Stimulated activated CD4-positive, alpha-beta T cell treated with anti-CD3 and anti-CD28 coated beads, Interleukin-15, amount 100 ng/mL, for 1 hour (primary cell): ENCODE measurements around the gene PTPRN2.

Experiments
- DNase-seq, 2 donors: peaks; one replicate each; pipeline ENCODE4 v3.0.0-alpha.2; 2020; ENCODE audit warnings: low read depth in 1 of 2, low spot score in 1 of 2

PTPRN2 gene

DNA sequence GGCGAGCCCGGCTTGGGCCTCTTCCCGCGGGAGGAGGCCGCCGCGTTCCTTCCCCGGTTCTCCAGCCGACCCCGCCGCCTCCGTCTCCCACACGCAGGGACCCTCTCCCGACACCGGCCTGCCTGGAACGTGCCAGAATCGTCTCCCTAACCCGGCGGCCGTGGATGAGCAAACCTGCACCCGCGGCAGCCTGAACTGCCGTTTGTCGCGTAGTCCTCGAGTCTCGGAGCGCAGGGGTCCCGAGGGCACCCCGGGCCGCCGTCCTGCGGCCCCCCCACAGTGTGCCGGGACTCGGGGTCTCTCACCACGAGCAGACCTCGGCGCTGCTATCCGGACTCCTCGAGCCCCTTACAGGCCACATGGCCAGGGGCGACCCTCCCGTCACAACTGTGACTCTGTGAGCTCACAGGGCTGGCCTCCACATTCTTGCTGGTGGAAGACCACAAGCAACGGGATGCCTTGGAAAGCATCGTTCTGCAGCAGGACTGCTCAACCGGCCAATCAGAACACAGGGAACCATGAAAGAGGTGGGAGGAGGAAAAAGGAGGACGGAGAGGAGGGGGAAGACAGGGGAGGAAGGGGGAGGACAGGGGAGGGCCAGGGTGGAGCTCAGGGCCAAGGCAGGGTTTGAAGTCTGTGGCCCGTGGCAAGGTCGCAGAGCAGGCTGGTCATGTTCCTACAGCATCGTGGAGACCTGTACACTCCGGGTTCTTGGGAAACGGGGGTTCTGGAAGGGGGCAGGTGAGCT, 973.9 kb downstream of the PTPRN2 start:
- no peak for DNase-seq

GRCh38 chr7:157612664-157613561, 974.7 kb downstream of the PTPRN2 start:
- DNase-seq, result peak; percentile 23 to 32

- DNase-seq, result no peak
These were observed 975.5 kb downstream of the PTPRN2 start for GRCh38 chr7:157612009-157612663.

DNA sequence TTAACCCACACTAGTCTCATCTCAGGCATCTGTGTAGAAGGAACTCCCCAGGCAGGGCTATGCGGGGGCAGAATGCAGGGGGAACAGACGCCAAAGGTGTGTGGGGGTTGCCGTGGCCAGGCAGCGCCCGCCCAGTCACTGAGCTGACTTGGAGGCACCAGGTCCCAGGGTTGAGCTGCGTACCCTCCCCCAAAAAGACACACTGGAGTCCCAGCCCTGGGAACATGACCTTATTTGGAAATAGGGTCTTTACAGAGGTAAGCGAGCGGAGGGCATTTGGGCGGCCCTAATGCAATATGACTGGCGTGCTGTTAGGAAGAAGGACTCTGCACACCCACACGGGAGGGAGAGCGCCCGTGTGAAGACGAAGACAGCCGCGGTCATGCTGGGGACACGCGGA, 976.3 kb downstream of the PTPRN2 start:
- DNase-seq, result no peak

GRCh38 chr7:157610671-157611295, 976.8 kb downstream of the PTPRN2 start:
- DNase-seq, result no peak

- DNase-seq, result no peak
These were observed 977.5 kb downstream of the PTPRN2 start for GRCh38 chr7:157609932-157610640.

DNA sequence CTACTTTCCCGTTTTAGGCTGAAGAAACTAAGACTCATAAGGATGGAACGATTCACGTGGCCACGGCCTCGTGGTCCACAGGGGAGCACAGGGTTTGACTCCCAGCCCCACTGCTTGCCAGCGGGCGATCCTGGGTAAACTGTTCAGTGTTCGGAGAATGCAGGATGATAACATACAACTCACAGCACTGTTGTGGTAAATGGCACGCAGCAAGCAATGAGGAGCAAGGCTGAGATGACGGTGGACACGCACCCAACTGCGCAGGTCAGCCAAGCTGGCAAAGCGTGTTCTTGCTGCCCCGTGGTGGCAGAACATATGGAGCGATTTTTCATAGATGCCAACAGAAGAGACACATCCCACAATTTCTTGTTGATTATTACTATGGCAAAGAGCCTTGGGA, 978.1 kb downstream of the PTPRN2 start:
- no peak for DNase-seq

DNA sequence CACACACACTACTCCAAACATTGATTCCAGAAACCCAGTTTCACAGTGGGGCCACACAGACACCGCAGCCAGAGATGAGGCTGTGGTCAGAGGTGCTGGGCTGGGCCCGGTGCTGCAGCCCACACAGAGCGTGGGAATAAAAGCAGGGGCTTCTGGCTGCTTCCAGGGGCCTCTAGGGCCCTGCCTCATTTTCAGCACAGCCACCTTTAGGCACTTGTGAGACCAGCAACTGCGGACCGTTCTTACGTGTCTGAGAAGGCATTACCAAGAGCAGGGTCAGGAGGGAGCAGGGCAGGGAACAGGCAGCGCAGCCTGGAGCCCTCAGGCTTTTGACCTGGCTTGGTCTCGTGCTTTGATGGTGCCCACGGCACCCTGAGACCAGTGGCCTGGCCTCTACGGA, 980.4 kb downstream of the PTPRN2 start:
- no peak for DNase-seq

DNA sequence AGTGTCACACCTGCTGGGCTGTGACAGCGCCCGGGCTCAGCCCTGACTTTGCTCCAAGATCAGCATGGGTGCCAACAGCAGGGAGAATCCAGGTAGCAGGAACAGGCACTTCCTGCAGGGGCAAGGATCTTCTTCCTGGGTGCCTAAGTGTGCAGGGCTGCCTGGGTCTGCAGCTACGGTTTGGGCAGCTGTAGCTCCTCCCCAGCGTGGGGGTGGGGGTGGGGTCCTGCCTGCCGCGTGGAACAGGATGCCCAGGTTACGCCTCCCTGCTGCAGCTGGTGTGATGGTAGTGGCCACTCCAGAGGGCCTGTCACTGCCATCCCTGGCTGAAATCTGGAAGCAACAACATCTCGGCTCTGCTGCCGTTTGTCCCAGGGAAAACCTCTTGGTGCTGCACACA, 981.5 kb downstream of the PTPRN2 start:
- DNase-seq, result no peak

GRCh38 chr7:157605638-157606037, 982.0 kb downstream of the PTPRN2 start:
- DNase-seq, result no peak

GRCh38 chr7:157604661-157605381, 982.8 kb downstream of the PTPRN2 start:
- DNase-seq, result no peak

GRCh38 chr7:157603716-157604115, 983.9 kb downstream of the PTPRN2 start:
- DNase-seq, result no peak

DNA sequence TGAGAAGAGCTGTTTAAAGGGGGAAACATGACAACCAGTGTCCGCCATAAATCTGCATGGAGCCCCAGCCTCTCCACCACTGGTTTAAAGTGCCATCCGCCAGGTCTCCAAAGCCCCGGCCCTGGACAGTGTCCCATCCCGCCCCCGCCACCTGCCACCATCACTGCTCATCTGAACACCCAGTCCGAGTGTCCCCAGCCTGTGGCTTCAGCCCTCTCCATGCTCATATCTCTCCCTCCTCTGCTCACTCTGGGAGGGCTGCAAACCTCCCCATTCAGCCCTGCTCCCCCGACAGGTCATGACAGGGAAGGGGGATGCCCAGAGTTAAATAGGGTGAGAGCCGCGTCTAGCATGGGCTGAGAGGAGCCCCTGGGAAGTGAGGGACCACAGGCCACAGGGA, 984.6 kb downstream of the PTPRN2 start:
- DNase-seq, result no peak

DNA sequence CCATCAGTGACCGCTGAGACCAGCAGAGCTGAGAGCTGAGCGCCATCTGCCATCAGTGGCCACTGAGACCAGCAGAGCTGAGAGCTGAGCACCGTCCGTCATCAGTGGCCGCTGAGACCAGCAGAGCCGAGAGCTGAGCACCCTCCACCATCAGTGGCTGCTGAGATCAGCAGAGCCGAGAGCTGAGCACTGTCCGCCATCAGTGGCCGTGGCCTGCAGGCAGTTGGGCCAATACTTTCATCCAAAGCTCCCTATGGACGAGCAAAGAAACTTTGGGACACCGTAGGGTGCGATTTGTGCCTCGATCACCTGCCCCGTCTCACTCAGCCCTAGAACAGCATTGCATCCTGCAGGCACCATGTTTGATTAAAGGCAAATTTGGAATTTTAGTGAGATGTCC, 985.0 kb downstream of the PTPRN2 start:
- no peak for DNase-seq

DNA sequence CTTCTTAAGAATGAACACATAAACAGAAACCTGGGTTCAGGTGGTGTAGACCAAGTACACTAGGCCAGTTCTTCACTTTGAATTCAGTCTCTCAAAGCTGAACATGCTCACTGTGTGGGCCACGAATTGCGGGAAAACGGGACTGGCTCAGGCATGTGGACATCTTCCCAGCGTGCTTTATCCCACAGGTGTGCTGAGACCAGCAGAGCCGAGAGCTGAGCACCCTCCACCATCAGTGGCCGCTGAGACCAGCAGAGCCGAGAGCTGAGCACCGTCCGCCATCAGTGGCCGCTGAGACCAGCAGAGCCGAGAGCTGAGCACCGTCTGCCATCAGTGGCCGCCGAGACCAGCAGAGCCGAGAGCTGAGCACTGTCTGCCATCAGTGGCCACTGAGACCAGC, 985.5 kb downstream of the PTPRN2 start:
- DNase-seq, result no peak

- DNase-seq, result no peak
These were observed 986.1 kb downstream of the PTPRN2 start for GRCh38 chr7:157601530-157601929.

GRCh38 chr7:157599491-157599890, 988.1 kb downstream of the PTPRN2 start:
- no peak for DNase-seq

GRCh38 chr7:157597562-157597961, 990.1 kb downstream of the PTPRN2 start:
- no peak for DNase-seq

DNA sequence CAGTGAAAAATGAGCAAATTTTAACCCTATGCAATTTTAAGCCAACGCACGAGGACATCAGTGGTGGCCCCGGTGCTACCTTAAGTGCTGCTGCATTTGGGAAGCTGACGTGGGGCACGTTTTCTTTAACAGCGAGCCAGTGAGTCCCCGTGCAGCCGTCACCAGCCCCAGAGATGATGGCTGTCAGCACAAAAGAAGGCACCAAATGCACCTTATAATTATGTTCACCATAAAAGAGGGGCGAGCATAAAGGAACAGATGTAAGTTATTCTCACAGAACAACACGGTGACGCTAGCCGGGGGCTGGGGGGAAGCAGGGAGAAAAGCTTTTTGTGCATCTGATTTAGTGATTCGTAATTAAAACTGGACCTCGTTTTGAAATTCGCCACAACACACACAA, 990.7 kb downstream of the PTPRN2 start:
- no peak for DNase-seq

- DNase-seq, result no peak
These were observed 991.2 kb downstream of the PTPRN2 start for GRCh38 chr7:157596471-157596870.
